Subcutaneous preadipocyte (primary cell): Measurements from ENCODE around the gene C1QC. TPM values are rescaled to one million over a fixed set of nuclear protein-coding genes. Genes with fewer than 3 reads are reported as not detected.

Experiments used
- small RNA-seq: library from RNA; depleted of rRNA; stranded (forward); fragments of <200 nt; gene quantifications from one replicate; pipeline ENCODE3, GENCODE V24; 2012
- total RNA-seq: library from RNA; depleted of rRNA; stranded (reverse); fragments of >200 nt; gene quantifications from 2 replicates; pipeline ENCODE4 v1.2.3, GENCODE V29; 2012

Gene C1QC
- not detected in 2 replicates for total RNA-seq

DNA sequence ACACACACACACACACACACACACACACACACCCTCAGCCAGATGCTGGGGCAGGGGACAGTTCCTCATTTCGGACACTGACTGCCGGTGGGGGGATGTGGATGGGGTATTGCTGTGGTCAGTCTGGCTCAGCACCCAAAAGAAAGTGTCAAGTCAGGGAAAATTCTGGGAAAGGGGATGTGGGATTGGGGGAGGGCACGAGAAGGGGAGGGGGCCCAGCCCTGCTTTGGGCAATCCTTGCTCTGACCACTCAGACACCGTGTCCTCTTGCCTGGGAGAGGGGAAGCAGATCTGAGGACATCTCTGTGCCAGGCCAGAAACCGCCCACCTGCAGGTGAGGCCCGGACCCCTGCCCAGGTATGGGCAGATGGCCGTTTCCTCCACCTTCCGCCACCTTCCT, at the start of gene C1QC:
Gene C1QC (plus strand): TSS at position 253 of the 400 bp plus-strand sequence. CDS start 391 bp downstream, outside the sequence.

DNA sequence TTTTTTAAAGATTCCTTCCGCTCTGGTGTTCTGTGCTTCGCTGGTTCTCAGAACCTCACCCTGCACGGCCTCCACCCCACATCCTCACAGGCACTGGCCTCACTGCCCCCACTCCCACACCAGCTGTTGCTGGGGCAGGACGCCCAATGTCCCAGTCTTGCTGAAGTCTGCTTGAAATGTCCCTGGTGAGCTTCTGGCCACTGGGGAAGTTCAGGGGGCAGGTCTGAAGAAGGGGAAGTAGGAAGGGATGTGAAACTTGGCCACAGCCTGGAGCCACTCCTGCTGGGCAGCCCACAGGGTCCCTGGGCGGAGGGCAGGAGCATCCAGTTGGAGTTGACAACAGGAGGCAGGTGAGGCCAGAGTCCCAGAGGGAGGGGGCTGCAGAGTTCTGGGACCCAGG, 7.1 kb upstream of the C1QC start, which contains the start of gene C1QA:
Gene C1QA (plus strand): TSS at position 276 of the 400 bp plus-strand sequence. CDS start 989 bp downstream, outside the sequence.

DNA sequence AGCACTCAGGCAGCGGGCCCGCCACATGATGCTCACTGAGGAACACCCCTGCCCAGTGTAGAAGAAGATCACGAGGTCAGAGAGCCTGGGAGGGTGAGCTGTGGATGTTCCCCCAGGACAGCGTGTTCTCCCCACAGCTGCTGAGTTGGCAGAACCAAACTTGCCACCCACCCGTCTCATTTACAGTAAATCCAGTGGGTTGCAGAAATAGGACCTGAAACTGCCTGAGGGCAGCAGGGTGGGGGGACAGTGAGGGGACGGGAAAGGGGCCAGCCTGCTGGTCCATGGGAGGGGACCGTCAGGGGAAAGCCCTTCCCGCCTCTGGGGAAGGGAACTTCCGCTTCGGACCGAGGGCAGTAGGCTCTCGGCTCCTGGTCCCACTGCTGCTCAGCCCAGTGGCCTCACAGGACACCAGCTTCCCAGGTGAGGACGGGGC, 9.5 kb downstream of the C1QC start, which contains the start of gene C1QB:
Gene C1QB (plus strand): TSS at position 356 of the 436 bp plus-strand sequence. CDS start 6,227 bp downstream, outside the sequence.

Small RNA genes within 50 kb of the gene (small RNA-seq; reads per million reads assigned to genes)
- gene MIR6127 = not detected

Other genes starting within 250 kb of the C1QC start
- gene ZBTB40, start 191.8 kb upstream of the C1QC start, total RNA-seq = 11.4 and 16.4 TPM in 2 replicates
- gene EPHA8, start 80.1 kb upstream of the C1QC start, total RNA-seq = not detected in 2 replicates
- not detected in 2 replicates for gene C1QA, start 7.0 kb upstream of the C1QC start, total RNA-seq
- not detected in 2 replicates for gene C1QB, start 9.6 kb downstream of the C1QC start, total RNA-seq
- 0.73 and 12.5 TPM in 2 replicates for gene EPHB2, start 67.2 kb downstream of the C1QC start, total RNA-seq